ENCODE results near the gene AXDND1.
"Not testable (repeated sequence)": the region's sequence is repeated elsewhere in the genome, so short reads cannot be mapped to it uniquely, and the experiment has no call there.

Gene AXDND1

GRCh38 chr1:179476484-179476883 is 110.7 kb downstream of the AXDND1 start:
- peaks cover 33% of the 10 kb centered on the region for H3K9me3 Mint-ChIP-seq
- H3K27ac Mint-ChIP-seq = no peak overlapping the region

GRCh38 chr1:179478370-179478769 is 112.6 kb downstream of the AXDND1 start:
- Mint-ChIP-seq H3K27ac (no peak overlapping the region), H3K4me1 (ENCODE audit: low read depth) (no peaks in the 10 kb centered on the region), H3K4me3 (no peak overlapping the region), H3K36me3 (ENCODE audit: low read depth) (peaks cover 3% of the 10 kb centered on the region), H3K9me3 (peaks cover 37% of the 10 kb centered on the region), H3K27me3 (no peaks in the 10 kb centered on the region)

More at GRCh38 chr1:179476484-179476883, 110.7 kb downstream of the AXDND1 start:
- Mint-ChIP-seq H3K27me3 (no peaks in the 10 kb centered on the region), H3K4me1 (ENCODE audit: low read depth) (no peaks in the 10 kb centered on the region), H3K36me3 (ENCODE audit: low read depth) (peaks cover 3% of the 10 kb centered on the region), H3K4me3 (no peak overlapping the region)

- no peaks in the 10 kb centered on the region for H3K4me1 Mint-ChIP-seq (ENCODE audit: low read depth)
- no peak overlapping the region for H3K4me3 Mint-ChIP-seq
- no peak overlapping the region for H3K27ac Mint-ChIP-seq
- H3K36me3 Mint-ChIP-seq (ENCODE audit: low read depth) = no peaks in the 10 kb centered on the region
- peaks cover 5% of the 10 kb centered on the region for H3K27me3 Mint-ChIP-seq
- H3K9me3 Mint-ChIP-seq = peaks cover 1% of the 10 kb centered on the region
Observed at GRCh38 chr1:179490611-179491010, 124.8 kb downstream of the AXDND1 start.

- Mint-ChIP-seq H3K27ac (no peak overlapping the region), H3K4me3 (no peak overlapping the region), H3K36me3 (ENCODE audit: low read depth) (no peaks in the 10 kb centered on the region), H3K9me3 (no peaks in the 10 kb centered on the region), H3K27me3 (peaks cover 19% of the 10 kb centered on the region), H3K4me1 (ENCODE audit: low read depth) (no peaks in the 10 kb centered on the region)
Observed at GRCh38 chr1:179493323-179493722, 127.6 kb downstream of the AXDND1 start.

- no peaks in the 10 kb centered on the region for H3K9me3 Mint-ChIP-seq
- H3K36me3 Mint-ChIP-seq (ENCODE audit: low read depth) = no peaks in the 10 kb centered on the region
- H3K4me3 Mint-ChIP-seq = no peak overlapping the region
- no peaks in the 10 kb centered on the region for H3K4me1 Mint-ChIP-seq (ENCODE audit: low read depth)
- no peaks in the 10 kb centered on the region for H3K27me3 Mint-ChIP-seq
- no peak overlapping the region for H3K27ac Mint-ChIP-seq
Observed at GRCh38 chr1:179506199-179506598, 140.4 kb downstream of the AXDND1 start.

- H3K27ac Mint-ChIP-seq = no peak overlapping the region
- no peaks in the 10 kb centered on the region for H3K4me1 Mint-ChIP-seq (ENCODE audit: low read depth)
- H3K36me3 Mint-ChIP-seq (ENCODE audit: low read depth) = no peaks in the 10 kb centered on the region
- peaks cover 5% of the 10 kb centered on the region for H3K27me3 Mint-ChIP-seq
- H3K4me3 Mint-ChIP-seq = no peak overlapping the region
- peaks cover 4% of the 10 kb centered on the region for H3K9me3 Mint-ChIP-seq
Observed at GRCh38 chr1:179509384-179509783, 143.6 kb downstream of the AXDND1 start.

GRCh38 chr1:179510038-179510437 is 144.3 kb downstream of the AXDND1 start:
- Mint-ChIP-seq H3K27ac (no peak overlapping the region), H3K4me3 (no peak overlapping the region), H3K4me1 (ENCODE audit: low read depth) (no peaks in the 10 kb centered on the region), H3K9me3 (peaks cover 4% of the 10 kb centered on the region), H3K27me3 (peaks cover 5% of the 10 kb centered on the region), H3K36me3 (ENCODE audit: low read depth) (no peaks in the 10 kb centered on the region)

GRCh38 chr1:179516976-179517705 is 151.4 kb downstream of the AXDND1 start:
- Mint-ChIP-seq H3K4me1 (ENCODE audit: low read depth) (no peaks in the 10 kb centered on the region), H3K36me3 (ENCODE audit: low read depth) (no peaks in the 10 kb centered on the region), H3K27ac (no peak overlapping the region), H3K27me3 (peaks cover 9% of the 10 kb centered on the region), H3K4me3 (no peak overlapping the region), H3K9me3 (peaks cover 4% of the 10 kb centered on the region)

GRCh38 chr1:179518544-179518943 is 152.8 kb downstream of the AXDND1 start:
- H3K27ac Mint-ChIP-seq = not testable (repeated sequence)

GRCh38 chr1:179529482-179530195 is 163.9 kb downstream of the AXDND1 start:
- Mint-ChIP-seq H3K36me3 (ENCODE audit: low read depth) (no peaks in the 10 kb centered on the region), H3K4me1 (ENCODE audit: low read depth) (peaks cover 3% of the 10 kb centered on the region), H3K4me3 (no peak overlapping the region), H3K27me3 (peaks cover 5% of the 10 kb centered on the region), H3K27ac (no peak overlapping the region), H3K9me3 (no peaks in the 10 kb centered on the region)

More at GRCh38 chr1:179518544-179518943, 152.8 kb downstream of the AXDND1 start:
- not testable (repeated sequence) for H3K4me3 Mint-ChIP-seq; H3K9me3 Mint-ChIP-seq; H3K36me3 Mint-ChIP-seq (ENCODE audit: low read depth); H3K4me1 Mint-ChIP-seq (ENCODE audit: low read depth)
- H3K27me3 Mint-ChIP-seq = peaks cover 10% of the 10 kb centered on the region

GRCh38 chr1:179530352-179530751 is 164.6 kb downstream of the AXDND1 start:
- no peak overlapping the region for H3K4me3 Mint-ChIP-seq
- no peaks in the 10 kb centered on the region for H3K36me3 Mint-ChIP-seq (ENCODE audit: low read depth)
- H3K27ac Mint-ChIP-seq = no peak overlapping the region
- H3K4me1 Mint-ChIP-seq (ENCODE audit: low read depth) = peaks cover 3% of the 10 kb centered on the region
- H3K27me3 Mint-ChIP-seq = no peaks in the 10 kb centered on the region
- no peaks in the 10 kb centered on the region for H3K9me3 Mint-ChIP-seq

GRCh38 chr1:179541774-179542173 is 176.0 kb downstream of the AXDND1 start:
- no peaks in the 10 kb centered on the region for H3K4me1 Mint-ChIP-seq (ENCODE audit: low read depth)
- H3K27ac Mint-ChIP-seq = no peak overlapping the region
- H3K36me3 Mint-ChIP-seq (ENCODE audit: low read depth) = no peaks in the 10 kb centered on the region
- H3K4me3 Mint-ChIP-seq = no peak overlapping the region
- H3K27me3 Mint-ChIP-seq = no peaks in the 10 kb centered on the region
- peaks cover 10% of the 10 kb centered on the region for H3K9me3 Mint-ChIP-seq

- Mint-ChIP-seq H3K4me1 (ENCODE audit: low read depth) (no peaks in the 10 kb centered on the region), H3K27ac (no peak overlapping the region), H3K4me3 (no peak overlapping the region), H3K9me3 (no peaks in the 10 kb centered on the region), H3K36me3 (ENCODE audit: low read depth) (no peaks in the 10 kb centered on the region), H3K27me3 (no peaks in the 10 kb centered on the region)
Observed at GRCh38 chr1:179545321-179545720, 179.6 kb downstream of the AXDND1 start.

- H3K36me3 Mint-ChIP-seq (ENCODE audit: low read depth) = no peaks in the 10 kb centered on the region
- H3K4me3 Mint-ChIP-seq = no peak overlapping the region
- H3K27ac Mint-ChIP-seq = no peak overlapping the region
- H3K4me1 Mint-ChIP-seq (ENCODE audit: low read depth) = no peaks in the 10 kb centered on the region
- no peaks in the 10 kb centered on the region for H3K27me3 Mint-ChIP-seq
- H3K9me3 Mint-ChIP-seq = no peaks in the 10 kb centered on the region
Observed at GRCh38 chr1:179547021-179547535, 181.3 kb downstream of the AXDND1 start.

GRCh38 chr1:179548666-179549367 is 183.0 kb downstream of the AXDND1 start:
- Mint-ChIP-seq H3K9me3 (no peaks in the 10 kb centered on the region), H3K27me3 (peaks cover 4% of the 10 kb centered on the region), H3K27ac (no peak overlapping the region), H3K36me3 (ENCODE audit: low read depth) (no peaks in the 10 kb centered on the region), H3K4me3 (no peak overlapping the region), H3K4me1 (ENCODE audit: low read depth) (no peaks in the 10 kb centered on the region)

Data from stimulated activated naive CD8-positive, alpha-beta T cell treated with anti-CD3 and anti-CD28 coated beads, Interleukin-15, Interleukin-2, amounts not matched to agents 100 ng/mL and 50 ng/mL, for 24 hours (primary cell).